Natural killer cell (primary cell): ENCODE measurements around the gene PDE11A. TPM values are rescaled to one million over a fixed set of nuclear protein-coding genes. Genes with fewer than 3 reads are reported as not detected.

Source experiments
- ATAC-seq, 3 donors: fragments of 150-1000 bp in 2 of 3; fragments of 200-7000 bp in 1 of 3; cut with Tn5 transposase; 1 replicate in 1 of 3; 2 replicates in 2 of 3; pipeline ENCODE4 v1.10.0; 2021; ENCODE audit warnings: mild to moderate bottlenecking in 2 of 3, moderate library complexity in 2 of 3
- DNase-seq, 2 donors: peaks; one replicate each; pipeline versions ENCODE4 v3.0.0 to v3.0.0-alpha.2; 2013 to 2021; ENCODE audit warnings: mixed read lengths in 1 of 2
- H3K27ac ChIP-seq: one replicate; pipeline ENCODE4 v1.5.1; 2013; ENCODE audit warnings: mild to moderate bottlenecking, low read length
- H3K27me3 ChIP-seq: one replicate; pipeline ENCODE4 v1.6.1; 2013; ENCODE audit warnings: low read length; ENCODE audit not compliant: control insufficient read depth, insufficient read depth
- H3K36me3 ChIP-seq: one replicate; pipeline ENCODE4 v1.6.1; 2013; ENCODE audit warnings: low read length; ENCODE audit not compliant: control insufficient read depth, insufficient read depth
- H3K4me1 ChIP-seq: one replicate; pipeline ENCODE4 v1.6.1; 2013; ENCODE audit warnings: low read length; ENCODE audit not compliant: control insufficient read depth, insufficient read depth
- H3K4me3 ChIP-seq: one replicate; pipeline ENCODE4 v1.5.1; 2013; ENCODE audit warnings: low read length
- H3K9me3 ChIP-seq: one replicate; pipeline ENCODE4 v1.6.1; 2013; ENCODE audit warnings: low read length; ENCODE audit not compliant: control insufficient read depth, insufficient read depth
- H3K27ac Mint-ChIP-seq, 2 donors: one replicate each; pipeline ENCODE4 v1.8.0; 2022; ENCODE audit warnings: mild to moderate bottlenecking in 2 of 2, mixed read lengths in 2 of 2, moderate library complexity in 1 of 2
- H3K27me3 Mint-ChIP-seq, 2 donors: one replicate each; pipeline ENCODE4 v1.8.0; 2022; ENCODE audit warnings: low read depth in 2 of 2, mixed read lengths in 2 of 2
- H3K36me3 Mint-ChIP-seq: one replicate; pipeline ENCODE4 v1.8.0; 2022; ENCODE audit warnings: mixed read lengths
- H3K4me1 Mint-ChIP-seq, 2 donors: one replicate each; pipeline ENCODE4 v1.8.0; 2022; ENCODE audit warnings: mixed read lengths in 2 of 2
- H3K4me3 Mint-ChIP-seq: one replicate; pipeline ENCODE4 v1.8.0; 2022; ENCODE audit warnings: mild to moderate bottlenecking, moderate library complexity, mixed read lengths
- H3K9me3 Mint-ChIP-seq, 2 donors: one replicate each; pipeline ENCODE4 v1.8.0; 2022; ENCODE audit warnings: mixed read lengths in 2 of 2
- CTCF ChIP-seq: fragments of 200-600 bp; IDR thresholded peaks from one replicate; pipeline ENCODE4 v1.8.0; 2022; ENCODE audit warnings: antibody characterized with exemption
- WGBS: methylation state at CpG from one replicate; pipeline ENCODE4 v1.1.7; 2013; ENCODE audit warnings: missing lambda C conversion rate; ENCODE audit not compliant: insufficient coverage; 5-methylcytosine and 5-hydroxymethylcytosine counted together
- intact Hi-C: fragments of 100-400 bp; cut with micrococcal nuclease; formaldehyde crosslinking; loops from one replicate; pipeline ENCODE4 v1.14.2; 2022
- total RNA-seq, 4 donors: library from RNA; stranded (reverse); fragments of 120-200 nt in 1 of 4; gene quantifications; one replicate each; pipeline versions ENCODE4 v1.2.3 to v1.2.4, GENCODE V29; 2013 to 2022

Gene PDE11A
- total RNA-seq, 3 donors from 2014 or later (not counting 1 experiment from before 2014, with no cell fraction given): not detected

DNA sequence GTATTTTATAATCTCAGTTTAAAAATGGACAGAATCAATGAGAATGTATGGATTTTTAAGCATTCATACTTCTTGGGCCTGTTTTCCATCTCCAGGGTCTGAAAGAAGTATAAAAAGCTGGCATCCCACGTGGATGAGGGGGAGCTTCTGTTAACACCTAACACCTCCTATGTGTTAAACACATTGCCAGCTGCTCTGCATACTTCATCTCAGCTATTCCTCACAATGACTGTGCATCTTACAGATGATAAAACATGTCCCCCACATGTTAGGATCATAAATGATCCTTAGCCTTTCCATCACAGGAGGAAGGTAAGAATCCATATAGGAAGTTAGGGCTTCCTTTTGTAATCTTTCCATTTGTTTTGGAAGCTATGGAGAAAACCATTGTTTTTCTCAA lies 440.9 kb downstream of the PDE11A start:
- Histone ChIP-seq H3K4me3 (no peak overlapping the region), H3K9me3 (no peaks in the 10 kb centered on the region), H3K36me3 (no peaks in the 10 kb centered on the region), H3K4me1 (no peaks in the 10 kb centered on the region), H3K27ac (no peak overlapping the region), H3K27me3 (peaks cover 2% of the 10 kb centered on the region)
- DNase-seq (no peak), ATAC-seq (peak in 1 of 3 donors; percentile 38)
- WGBS: 60% methylated on average over 1 of the region's 1 CpG
- Mint-ChIP-seq H3K4me3 (no peak overlapping the region), H3K36me3 (no peaks in the 10 kb centered on the region), H3K4me1 (no peaks in the 10 kb centered on the region), H3K27me3 (peaks cover 18 to 30% of the 10 kb centered on the region in 2 donors), H3K27ac (no peak overlapping the region), H3K9me3 (no peaks in the 10 kb centered on the region)
- intact Hi-C loops: no loop called here
- no peak for TF ChIP-seq CTCF

GRCh38 chr2:177629357-177630024 lies 443.1 kb downstream of the PDE11A start:
- Mint-ChIP-seq H3K9me3 (no peaks in the 10 kb centered on the region), H3K27ac (no peak overlapping the region), H3K36me3 (no peaks in the 10 kb centered on the region), H3K4me1 (no peaks in the 10 kb centered on the region), H3K27me3 (peaks cover 26 to 49% of the 10 kb centered on the region in 2 donors), H3K4me3 (no peak overlapping the region)
- H3K4me1 ChIP-seq: no peaks in the 10 kb centered on the region
- TF ChIP-seq CTCF: no peak
- peaks cover 8% of the 10 kb centered on the region for H3K27me3 ChIP-seq
- WGBS: 0% methylated on average over 1 of the region's 4 CpGs
- no peaks in the 10 kb centered on the region for H3K9me3 ChIP-seq
- H3K27ac ChIP-seq: no peak overlapping the region
- intact Hi-C loops: no loop called here
- ATAC-seq (no peak), DNase-seq (no peak)
- no peak overlapping the region for H3K4me3 ChIP-seq
- H3K36me3 ChIP-seq: no peaks in the 10 kb centered on the region

GRCh38 chr2:177628831-177629230 lies 443.7 kb downstream of the PDE11A start:
- H3K4me1 ChIP-seq: no peaks in the 10 kb centered on the region
- H3K4me3 ChIP-seq: no peak overlapping the region
- Mint-ChIP-seq H3K36me3 (no peaks in the 10 kb centered on the region), H3K4me3 (no peak overlapping the region), H3K27me3 (peaks cover 25 to 49% of the 10 kb centered on the region in 2 donors), H3K4me1 (no peaks in the 10 kb centered on the region), H3K27ac (no peak overlapping the region), H3K9me3 (no peaks in the 10 kb centered on the region)
- TF ChIP-seq CTCF: no peak
- no peaks in the 10 kb centered on the region for H3K36me3 ChIP-seq
- 78% methylated on average over 5 of the region's 5 CpGs for WGBS
- peaks cover 10% of the 10 kb centered on the region for H3K27me3 ChIP-seq
- H3K27ac ChIP-seq: no peak overlapping the region
- DNase-seq (no peak), ATAC-seq (no peak)
- H3K9me3 ChIP-seq: no peaks in the 10 kb centered on the region
- intact Hi-C loops: no loop called here
